Common myeloid progenitor, CD34-positive (primary cell): ENCODE measurements around the gene KLK1.

ENCODE experiments used
- CTCF ChIA-PET: fragments of 350-600 bp; sonication (Branson Sonifier 250); formaldehyde crosslinking; loops from one replicate; lab custom pipeline; 2021; ENCODE audit warnings: antibody characterized with exemption; lab: Charles Lee
- POLR2A ChIA-PET: fragments of 350-600 bp; sonication (Branson Sonifier 250); formaldehyde crosslinking; loops from one replicate; lab custom pipeline; 2021; ENCODE audit warnings: antibody characterized with exemption; lab: Charles Lee
- DNase-seq, 3 donors: peaks; one replicate each; pipeline versions ENCODE4 v3.0.0 to v3.0.0-alpha.2; 2013
- H3K27ac ChIP-seq, 2 experiments: 1 replicate in 1 of 2; 2 replicates in 1 of 2; pipeline ENCODE4 v1.7.0; 2013; ENCODE audit warnings: inconsistent platforms in 2 of 2, low read length in 2 of 2, mild to moderate bottlenecking in 2 of 2, low read depth in 1 of 2, moderate library complexity in 1 of 2; ENCODE audit not compliant: severe bottlenecking in 2 of 2, insufficient read depth in 1 of 2, poor library complexity in 1 of 2
- H3K27me3 ChIP-seq, 5 experiments: replicated peaks in 2 of 5; 1 replicate in 3 of 5; 2 replicates in 2 of 5; pipeline versions ENCODE4 v1.6.1 to v1.7.0; 2013; ENCODE audit warnings: low read length in 4 of 5, mild to moderate bottlenecking in 2 of 5, moderate library complexity in 2 of 5, inconsistent platforms in 1 of 5; ENCODE audit not compliant: insufficient read depth in 5 of 5, control insufficient read depth in 4 of 5
- H3K36me3 ChIP-seq, 4 experiments: 1 replicate in 2 of 4; 2 replicates in 2 of 4; pipeline versions ENCODE4 v1.6.1 to v1.7.0; 2013; ENCODE audit warnings: low read length in 3 of 4, control low read depth in 1 of 4, mild to moderate bottlenecking in 1 of 4; ENCODE audit not compliant: control insufficient read depth in 4 of 4, insufficient read depth in 4 of 4
- H3K4me1 ChIP-seq, 4 experiments: 1 replicate in 3 of 4; 2 replicates in 1 of 4; pipeline versions ENCODE4 v1.6.1 to v1.7.1; 2013; ENCODE audit warnings: low read length in 3 of 4, mild to moderate bottlenecking in 3 of 4, control low read depth in 1 of 4, inconsistent platforms in 1 of 4, moderate library complexity in 1 of 4; ENCODE audit not compliant: control insufficient read depth in 4 of 4, insufficient read depth in 4 of 4; ENCODE audit errors: control extremely low read depth in 1 of 4
- H3K4me3 ChIP-seq, 7 experiments: 1 replicate in 4 of 7; 2 replicates in 3 of 7; pipeline versions ENCODE4 v1.5.1 to v1.7.0; 2013; ENCODE audit warnings: mild to moderate bottlenecking in 7 of 7, low read length in 6 of 7, moderate library complexity in 6 of 7, inconsistent platforms in 2 of 7, low read depth in 2 of 7, control low read depth in 1 of 7; ENCODE audit not compliant: insufficient read depth in 4 of 7, control insufficient read depth in 1 of 7; ENCODE audit errors: extremely low read depth in 1 of 7
- H3K9me3 ChIP-seq, 5 experiments: 1 replicate in 4 of 5; 2 replicates in 1 of 5; pipeline versions ENCODE4 v1.6.1 to v1.7.1; 2013; ENCODE audit warnings: low read length in 4 of 5, mild to moderate bottlenecking in 2 of 5, inconsistent platforms in 1 of 5, low read depth in 1 of 5, moderate library complexity in 1 of 5; ENCODE audit not compliant: control insufficient read depth in 4 of 5, insufficient read depth in 2 of 5; ENCODE audit errors: control extremely low read depth in 1 of 5
- WGBS: methylation state at CpG from one replicate; pipeline ENCODE4 v1.1.5; 2013; ENCODE audit not compliant: insufficient coverage; 5-methylcytosine and 5-hydroxymethylcytosine counted together

KLK1 gene

GRCh38 chr19:50797429-50797780 lies 26.2 kb downstream of the KLK1 start:
- peaks cover 0 to 10% (median 4%) of the 10 kb centered on the region in 4 experiments for H3K4me1 ChIP-seq
- ChIA-PET CTCF (interaction anchor here (0.8 kb wide), 1 partner anchor 10 kb away, joined by 3 read pairs; no protein-coding TSS in a partner anchor), POLR2A (no interaction called here)
- WGBS = 97% methylated on average over 3 of the region's 7 CpGs
- H3K4me3 ChIP-seq = no peak overlapping the region
- H3K36me3 ChIP-seq = peaks cover 9 to 60% (median 42%) of the 10 kb centered on the region in 4 experiments
- H3K27me3 ChIP-seq = no peaks in the 10 kb centered on the region
- H3K9me3 ChIP-seq = no peaks in the 10 kb centered on the region
- no peak for DNase-seq
- H3K27ac ChIP-seq = no peak overlapping the region

- ChIA-PET POLR2A (no interaction called here), CTCF (interaction anchor here (1.5 kb wide), 1 partner anchor 77 kb away, joined by 3 read pairs; no protein-coding TSS in a partner anchor)
- H3K27me3 ChIP-seq = no peaks in the 10 kb centered on the region
- peaks cover 9 to 55% (median 38%) of the 10 kb centered on the region in 4 experiments for H3K36me3 ChIP-seq
- H3K4me3 ChIP-seq = no peak overlapping the region
- 98% methylated on average over 8 of the region's 8 CpGs for WGBS
- no peaks in the 10 kb centered on the region for H3K9me3 ChIP-seq
- H3K27ac ChIP-seq = no peak overlapping the region
- H3K4me1 ChIP-seq = peaks cover 0 to 10% (median 2%) of the 10 kb centered on the region in 4 experiments
- DNase-seq = no peak
Observed at GRCh38 chr19:50796634-50797428, 26.8 kb downstream of the KLK1 start.

GRCh38 chr19:50796128-50796633 lies 27.4 kb downstream of the KLK1 start:
- Histone ChIP-seq H3K9me3 (no peaks in the 10 kb centered on the region), H3K4me3 (no peak overlapping the region), H3K27me3 (no peaks in the 10 kb centered on the region), H3K27ac (no peak overlapping the region), H3K4me1 (peaks cover 0 to 10% (median 2%) of the 10 kb centered on the region in 4 experiments), H3K36me3 (peaks cover 9 to 53% (median 36%) of the 10 kb centered on the region in 4 experiments)
- POLR2A ChIA-PET = no interaction called here
- 82% methylated on average over 6 of the region's 9 CpGs for WGBS
- no peak for DNase-seq
- CTCF ChIA-PET = interaction anchor here (1.5 kb wide), 1 partner anchor 76 kb away, joined by 3 read pairs; no protein-coding TSS in a partner anchor

GRCh38 chr19:50795664-50796073 lies 27.9 kb downstream of the KLK1 start:
- Histone ChIP-seq H3K27me3 (no peaks in the 10 kb centered on the region), H3K36me3 (peaks cover 6 to 48% (median 34%) of the 10 kb centered on the region in 4 experiments), H3K4me1 (peaks cover 0 to 10% (median 2%) of the 10 kb centered on the region in 4 experiments), H3K27ac (no peak overlapping the region), H3K4me3 (no peak overlapping the region), H3K9me3 (no peaks in the 10 kb centered on the region)
- DNase-seq = no peak
- WGBS = 100% methylated on average over 4 of the region's 4 CpGs
- ChIA-PET POLR2A (interaction anchor here (1.0 kb wide), 1 partner anchor 8 kb away, joined by 3 read pairs; no protein-coding TSS in a partner anchor), CTCF (interaction anchor here (1.4 to 1.8 kb wide), 3 partner anchors 16 to 75 kb away, joined by 3 to 5 read pairs (median 5); no protein-coding TSS in a partner anchor)

- Histone ChIP-seq H3K9me3 (no peaks in the 10 kb centered on the region), H3K27ac (no peak overlapping the region), H3K4me1 (peaks cover 0 to 10% (median 2%) of the 10 kb centered on the region in 4 experiments), H3K27me3 (no peaks in the 10 kb centered on the region), H3K4me3 (no peak overlapping the region), H3K36me3 (peaks cover 4 to 44% (median 33%) of the 10 kb centered on the region in 4 experiments)
- DNase-seq = peak in 1 of 3 donors; percentile 31
- 89% methylated on average over 12 of the region's 18 CpGs for WGBS
- ChIA-PET CTCF (interaction anchor here (1.4 to 1.8 kb wide), 2 partner anchors 16 to 71 kb away, joined by 5 read pairs; no protein-coding TSS in a partner anchor), POLR2A (interaction anchor here (1.0 kb wide), 1 partner anchor 9 kb away, joined by 3 read pairs; no protein-coding TSS in a partner anchor)
Observed at GRCh38 chr19:50794876-50795663, 28.5 kb downstream of the KLK1 start.

GRCh38 chr19:50794074-50794875 lies 29.3 kb downstream of the KLK1 start:
- ChIA-PET POLR2A (no interaction called here), CTCF (interaction anchor here (1.4 to 1.8 kb wide), 2 partner anchors 15 to 70 kb away, joined by 5 read pairs; no protein-coding TSS in a partner anchor)
- Histone ChIP-seq H3K27ac (no peak overlapping the region), H3K36me3 (peaks cover 4 to 36% (median 27%) of the 10 kb centered on the region in 4 experiments), H3K4me3 (no peak overlapping the region), H3K27me3 (no peaks in the 10 kb centered on the region), H3K9me3 (no peaks in the 10 kb centered on the region), H3K4me1 (peaks cover 0 to 10% (median 2%) of the 10 kb centered on the region in 4 experiments)
- peak in 2 of 3 donors; percentile 46 to 53 for DNase-seq
- 53% methylated on average over 9 of the region's 16 CpGs for WGBS
